Hepatocyte (in vitro differentiated cells): ENCODE data around the gene RCN1. TPM values are rescaled to one million over a fixed set of nuclear protein-coding genes. Genes with fewer than 3 reads are reported as not detected.

Experiments
- DNase-seq: peaks from one replicate; pipeline ENCODE4 v3.0.0-alpha.2; 2016; ENCODE audit warnings: low spot score
- H2AFZ ChIP-seq: fragments of 200-600 bp; sonication (generic); 2 replicates; pipeline ENCODE4 v1.6.0; 2016; ENCODE audit warnings: antibody characterized with exemption, mild to moderate bottlenecking
- H3K27ac ChIP-seq: fragments of 200-600 bp; sonication (generic); 2 replicates; pipeline ENCODE4 v1.5.1; 2016; ENCODE audit warnings: mild to moderate bottlenecking
- H3K27me3 ChIP-seq: fragments of 200-600 bp; sonication (generic); 2 replicates; pipeline ENCODE4 v1.6.1; 2016
- H3K36me3 ChIP-seq: fragments of 200-600 bp; sonication (generic); replicated peaks from 2 replicates; pipeline ENCODE4 v1.5.1; 2016; ENCODE audit warnings: low read depth; ENCODE audit not compliant: insufficient read depth
- H3K4me1 ChIP-seq: fragments of 200-600 bp; sonication (generic); 2 replicates; pipeline ENCODE4 v1.5.1; 2016; ENCODE audit warnings: mild to moderate bottlenecking, moderate library complexity; ENCODE audit not compliant: insufficient read depth
- H3K4me2 ChIP-seq: fragments of 200-600 bp; sonication (generic); 2 replicates; pipeline ENCODE4 v1.6.0; 2016
- H3K4me3 ChIP-seq: fragments of 200-600 bp; sonication (generic); 2 replicates; pipeline ENCODE4 v1.5.1; 2016; ENCODE audit warnings: mild to moderate bottlenecking
- H3K79me2 ChIP-seq: fragments of 200-600 bp; sonication (generic); 2 replicates; pipeline ENCODE4 v1.6.0; 2017; ENCODE audit warnings: mild to moderate bottlenecking
- H3K9me2 ChIP-seq: fragments of 200-600 bp; sonication (generic); replicated peaks from 2 replicates; pipeline ENCODE4 v1.6.0; 2017; ENCODE audit warnings: mild to moderate bottlenecking; ENCODE audit not compliant: insufficient read depth
- H3K9me3 ChIP-seq: fragments of 200-600 bp; sonication (generic); 2 replicates; pipeline ENCODE4 v1.5.1; 2016; ENCODE audit warnings: low read depth, mild to moderate bottlenecking
- H4K20me1 ChIP-seq: fragments of 200-600 bp; sonication (generic); 2 replicates; pipeline ENCODE4 v1.6.0; 2016; ENCODE audit warnings: mild to moderate bottlenecking; ENCODE audit not compliant: insufficient read depth, poor library complexity, severe bottlenecking
- CTCF ChIP-seq: fragments of 200-600 bp; sonication (generic); IDR thresholded peaks from 2 replicates; pipeline ENCODE4 v1.5.1; 2016; ENCODE audit warnings: antibody characterized with exemption, mild to moderate bottlenecking; ENCODE audit not compliant: poor library complexity
- EZH2 ChIP-seq: fragments of 200-600 bp; sonication (generic); IDR thresholded peaks from 2 replicates; pipeline ENCODE4 v1.6.1; 2016; ENCODE audit warnings: antibody characterized with exemption, mild to moderate bottlenecking, borderline replicate concordance
- EZH2phosphoT487 ChIP-seq: fragments of 200-600 bp; sonication (generic); IDR thresholded peaks from one replicate; pipeline ENCODE4 v1.6.1; 2018; ENCODE audit warnings: antibody characterized with exemption, mild to moderate bottlenecking, low read depth, moderate library complexity; ENCODE audit not compliant: unreplicated experiment, severe bottlenecking
- WGBS: methylation state at CpG from one replicate; pipeline ENCODE4 v1.1.6; 2016; ENCODE audit warnings: low lambda C conversion rate; ENCODE audit errors: missing lambda C conversion rate; 5-methylcytosine and 5-hydroxymethylcytosine counted together
- polyA plus RNA-seq: library from polyadenylated mRNA; unstranded; fragments of >200 nt; fragmentation: Nextera tagmentation; extraction: Ambion mirVana; gene quantifications from 2 replicates; pipeline ENCODE4 v1.2.1, GENCODE V29; 2016
- total RNA-seq: library from RNA; depleted of rRNA; stranded (reverse); fragments of >200 nt; gene quantifications from 2 replicates; pipeline ENCODE4 v1.2.3, GENCODE V29; 2014

The RCN1 gene
- total and polyA plus RNA-seq, 2 experiments from 2014 or later, result 258 to 412 TPM

DNA sequence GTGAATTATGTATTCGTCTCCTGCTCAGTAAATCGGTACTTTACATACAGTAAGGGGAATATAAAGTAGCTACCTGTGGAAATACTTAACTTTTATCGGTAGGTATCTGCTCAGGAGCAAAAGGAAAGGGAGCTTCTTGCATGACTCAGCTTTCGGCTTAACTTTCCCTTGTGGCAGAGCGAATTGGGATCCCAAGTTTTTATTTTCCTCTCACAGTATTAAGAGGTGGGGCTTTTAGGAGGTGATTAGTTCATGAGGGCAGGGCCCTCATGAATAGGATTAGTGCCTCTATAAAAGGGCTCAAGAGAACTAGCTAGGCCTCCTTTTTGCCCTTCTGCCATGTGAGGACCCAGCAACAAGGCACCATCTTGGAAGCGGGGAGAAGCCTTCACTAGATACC, 18.7 kb downstream of the RCN1 start:
- Histone ChIP-seq H3K9me3 (no peaks in the 10 kb centered on the region), H3K4me3 (no peak overlapping the region), H3K27ac (no peak overlapping the region), H3K27me3 (no peaks in the 10 kb centered on the region), H2AFZ (no peak overlapping the region), H3K36me3 (no peaks in the 10 kb centered on the region), H3K4me2 (no peak overlapping the region), H3K79me2 (no peaks in the 10 kb centered on the region), H4K20me1 (no peaks in the 10 kb centered on the region), H3K4me1 (no peaks in the 10 kb centered on the region), H3K9me2 (no peaks in the 10 kb centered on the region)
- TF ChIP-seq EZH2phosphoT487, result no peak
- no peak for TF ChIP-seq EZH2
- no peak for TF ChIP-seq CTCF
- 94% methylated on average over 6 of the region's 6 CpGs for WGBS
- no peak for DNase-seq

DNA sequence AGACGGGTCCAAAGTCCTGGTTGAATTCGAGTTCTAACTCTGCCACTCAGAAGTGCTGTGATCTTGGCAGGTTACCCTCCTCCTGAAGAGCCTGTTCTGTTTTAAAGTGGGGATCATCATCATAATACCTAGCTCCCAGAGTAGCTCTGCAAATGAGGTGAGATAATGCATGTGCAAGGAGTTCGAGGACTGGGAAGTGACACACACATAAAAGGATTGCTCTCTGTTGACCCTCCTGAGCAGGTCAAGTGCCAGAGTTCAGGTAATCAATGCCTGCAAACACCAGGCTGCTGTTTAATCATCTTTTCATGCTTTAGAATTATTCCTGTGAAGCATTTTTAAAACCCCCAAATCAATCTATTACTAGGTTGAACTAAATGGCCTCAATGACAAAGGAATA, 19.9 kb downstream of the RCN1 start:
- Histone ChIP-seq H4K20me1 (no peaks in the 10 kb centered on the region), H3K4me3 (no peak overlapping the region), H3K9me2 (no peaks in the 10 kb centered on the region), H3K4me2 (no peak overlapping the region), H2AFZ (no peak overlapping the region), H3K36me3 (no peaks in the 10 kb centered on the region), H3K9me3 (no peaks in the 10 kb centered on the region), H3K4me1 (no peaks in the 10 kb centered on the region), H3K79me2 (no peaks in the 10 kb centered on the region), H3K27ac (no peak overlapping the region), H3K27me3 (no peaks in the 10 kb centered on the region)
- 73% methylated on average over 3 of the region's 3 CpGs for WGBS
- DNase-seq, result no peak
- no peak for TF ChIP-seq EZH2phosphoT487
- no peak for TF ChIP-seq CTCF
- TF ChIP-seq EZH2, result no peak

DNA sequence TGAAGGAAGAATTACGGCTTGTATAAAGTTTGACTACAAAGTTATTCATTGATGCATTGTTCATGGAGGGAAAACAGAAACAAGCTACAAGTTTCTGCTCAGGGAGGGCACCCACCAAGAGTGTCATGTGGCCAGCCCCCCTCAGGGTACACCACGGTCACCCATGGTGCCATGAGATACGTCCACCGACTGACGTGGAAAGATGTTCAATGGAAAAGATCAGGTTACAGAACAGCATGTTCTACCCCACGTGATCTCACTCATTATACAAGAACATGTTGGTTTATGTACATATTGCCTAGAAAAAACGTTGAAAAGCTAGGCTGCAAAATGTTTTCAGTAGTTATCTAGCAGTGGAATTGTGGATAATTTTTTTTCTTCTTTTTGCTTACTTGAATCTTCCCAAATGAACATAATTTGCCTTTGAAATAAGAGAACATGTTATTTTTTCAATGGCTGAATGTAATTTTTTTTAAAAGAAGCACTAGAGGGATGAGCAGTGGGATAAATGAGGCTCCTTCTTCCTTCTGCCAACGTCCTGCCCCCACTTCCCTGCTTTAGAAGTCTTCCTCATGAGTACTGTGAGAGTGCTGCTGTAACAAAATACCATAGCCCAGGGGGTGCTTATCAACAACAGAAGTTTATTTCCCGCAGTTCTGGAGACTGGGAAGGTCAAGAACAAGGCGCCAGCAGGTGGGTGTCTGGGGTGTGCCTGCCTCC, 22.5 kb downstream of the RCN1 start:
- DNase-seq, result no peak
- H3K4me2 ChIP-seq, result no peak overlapping the region
- H4K20me1 ChIP-seq, result no peaks in the 10 kb centered on the region
- no peak for TF ChIP-seq EZH2
- no peak for TF ChIP-seq CTCF
- TF ChIP-seq EZH2phosphoT487, result no peak
- 35% methylated on average over 10 of the region's 10 CpGs for whole genome bisulfite sequencing
- no peaks in the 10 kb centered on the region for H3K4me1 ChIP-seq
- H2AFZ ChIP-seq, result no peak overlapping the region
- H3K27me3 ChIP-seq, result no peaks in the 10 kb centered on the region
- no peaks in the 10 kb centered on the region for H3K36me3 ChIP-seq
- no peaks in the 10 kb centered on the region for H3K9me2 ChIP-seq
- no peak overlapping the region for H3K27ac ChIP-seq
- no peak overlapping the region for H3K4me3 ChIP-seq
- H3K79me2 ChIP-seq, result no peaks in the 10 kb centered on the region
- H3K9me3 ChIP-seq, result no peaks in the 10 kb centered on the region

- Histone ChIP-seq H4K20me1 (no peaks in the 10 kb centered on the region), H3K36me3 (no peaks in the 10 kb centered on the region), H2AFZ (no peak overlapping the region), H3K27ac (no peak overlapping the region), H3K4me1 (no peaks in the 10 kb centered on the region), H3K27me3 (no peaks in the 10 kb centered on the region), H3K4me2 (no peak overlapping the region), H3K4me3 (no peak overlapping the region), H3K9me3 (no peaks in the 10 kb centered on the region), H3K79me2 (no peaks in the 10 kb centered on the region), H3K9me2 (no peaks in the 10 kb centered on the region)
- 97% methylated on average over 2 of the region's 2 CpGs for WGBS
- TF ChIP-seq CTCF, result no peak
- no peak for TF ChIP-seq EZH2
- no peak for DNase-seq
Observed at GRCh38 chr11:32113920-32114203, 23.0 kb downstream of the RCN1 start.
